A204.1 (cell line): ENCODE results near the gene ATP6V1D.
"Not testable (repeated sequence)": the region's sequence is repeated elsewhere in the genome, so short reads cannot be mapped to it uniquely, and the experiment has no call there.

Experiments
- FAIRE-seq: peaks from 2 replicates; lab custom pipeline; 2012; peaks lifted over from hg19 to GRCh38; lab: Jason Lieb, UNC

ATP6V1D gene

DNA sequence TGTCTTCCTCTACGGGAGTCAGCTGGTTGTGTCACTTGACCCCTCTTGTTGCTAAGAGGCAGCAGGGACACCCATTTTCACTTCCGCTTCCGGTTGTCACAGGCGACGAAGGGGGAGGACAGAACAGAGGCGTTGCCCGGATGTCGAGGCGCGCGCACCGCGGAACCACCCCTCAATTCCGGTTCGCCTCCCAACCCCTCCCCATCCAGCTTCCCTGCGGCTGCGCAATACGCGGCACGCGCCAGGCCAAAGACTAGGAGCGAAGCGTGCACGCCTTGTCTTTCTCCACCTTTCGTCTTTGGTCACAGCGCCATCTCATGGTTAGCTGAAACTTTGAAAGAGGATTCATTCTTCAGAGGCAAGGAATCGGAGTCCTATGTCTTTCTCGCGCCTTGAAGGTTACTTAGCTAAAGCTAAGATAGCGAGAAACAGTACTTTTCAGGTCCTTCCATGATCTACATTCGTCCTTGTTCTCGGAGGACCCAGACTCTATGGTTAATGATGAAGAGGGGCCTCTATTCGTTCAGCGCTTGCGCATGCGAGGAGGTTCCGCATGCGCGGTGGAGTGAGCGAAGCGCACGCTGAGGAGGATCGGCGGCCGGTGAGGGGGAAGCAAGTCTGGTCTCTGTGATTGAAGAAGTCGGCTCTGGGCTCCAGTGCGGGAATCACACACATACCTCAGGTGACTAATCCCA, at the start of gene ATP6V1D, which contains the start of gene EIF2S1:
ATP6V1D (minus strand) TSS at position 30 of the 695 bp plus-strand sequence. CDS start 106 bp downstream, outside the sequence.
EIF2S1 (plus strand) TSS at position 554 of the 695 bp plus-strand sequence. CDS start 4,440 bp downstream, outside the sequence.
- peak; percentile 98 for FAIRE-seq

DNA sequence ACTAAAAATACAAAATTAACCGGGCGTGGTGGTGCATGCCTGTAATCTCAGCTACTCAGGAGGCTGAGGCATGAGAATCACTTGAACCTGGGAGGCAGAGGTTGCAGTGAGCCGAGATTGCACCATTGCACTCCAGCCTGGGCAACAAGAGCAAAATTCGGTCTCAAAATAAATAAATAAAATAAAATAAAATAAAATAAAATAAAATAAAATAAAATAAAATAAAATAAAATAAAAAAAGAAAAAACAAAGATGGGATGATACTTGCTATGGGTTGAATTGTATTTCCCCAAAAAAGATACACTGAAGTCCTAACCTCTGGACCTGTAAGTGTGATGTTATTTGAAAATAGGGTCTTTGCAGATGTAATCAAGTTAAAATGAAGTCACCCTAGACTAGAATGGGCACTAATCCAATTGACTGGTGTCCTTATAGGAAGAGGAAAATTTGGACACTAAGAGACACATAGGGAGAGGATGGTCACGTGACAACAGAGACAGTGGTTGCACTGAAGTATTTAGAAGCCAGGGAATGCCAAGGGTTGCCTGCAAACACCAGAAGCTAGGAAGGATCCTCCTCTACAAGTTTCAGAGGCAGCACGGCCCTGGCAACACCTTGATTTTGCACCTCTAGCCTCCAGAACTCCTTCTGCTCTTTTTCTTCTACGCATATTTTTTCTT, 48.7 kb upstream of the ATP6V1D start:
- FAIRE-seq: not testable (repeated sequence)

DNA sequence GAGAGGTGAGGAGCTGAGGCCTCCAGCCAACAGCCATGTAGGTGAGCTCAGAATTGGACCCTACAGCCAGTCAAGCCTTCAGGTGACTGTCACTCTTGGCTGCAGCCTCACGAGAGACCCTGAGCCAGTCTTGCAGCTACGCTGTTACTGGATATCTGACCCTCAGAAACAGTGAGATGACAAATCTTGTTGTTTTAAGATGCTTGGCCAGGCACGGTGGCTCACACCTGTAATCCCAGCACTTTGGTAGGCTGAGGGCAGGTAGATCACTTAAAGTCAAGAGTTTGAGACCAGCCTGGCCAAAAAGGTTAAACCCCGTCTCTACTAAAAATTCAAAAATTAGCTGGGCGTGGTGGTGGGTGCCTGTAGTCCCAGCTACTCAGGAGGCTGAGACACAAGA, 46.2 kb upstream of the ATP6V1D start:
- no peak for FAIRE-seq

DNA sequence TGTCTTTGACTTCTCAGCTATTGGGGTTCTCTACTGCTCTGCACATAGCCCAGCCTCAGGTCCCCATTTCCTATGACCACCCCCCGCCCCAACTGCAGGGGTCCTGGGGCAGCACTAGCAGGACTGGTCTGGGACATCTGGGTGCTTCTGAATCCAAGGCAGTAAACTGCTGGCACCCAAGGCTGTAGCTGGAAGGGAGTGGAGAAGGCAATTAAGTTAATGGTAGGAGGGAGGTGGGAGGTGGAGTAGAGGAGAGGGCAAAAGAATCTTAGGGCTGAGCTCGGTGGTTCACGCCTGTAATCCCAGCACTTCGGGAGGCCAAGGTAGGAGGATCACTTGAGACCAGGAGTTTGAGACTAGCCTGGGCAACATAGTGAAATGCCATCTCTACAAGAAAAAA, 40.8 kb upstream of the ATP6V1D start:
- no peak for FAIRE-seq

DNA sequence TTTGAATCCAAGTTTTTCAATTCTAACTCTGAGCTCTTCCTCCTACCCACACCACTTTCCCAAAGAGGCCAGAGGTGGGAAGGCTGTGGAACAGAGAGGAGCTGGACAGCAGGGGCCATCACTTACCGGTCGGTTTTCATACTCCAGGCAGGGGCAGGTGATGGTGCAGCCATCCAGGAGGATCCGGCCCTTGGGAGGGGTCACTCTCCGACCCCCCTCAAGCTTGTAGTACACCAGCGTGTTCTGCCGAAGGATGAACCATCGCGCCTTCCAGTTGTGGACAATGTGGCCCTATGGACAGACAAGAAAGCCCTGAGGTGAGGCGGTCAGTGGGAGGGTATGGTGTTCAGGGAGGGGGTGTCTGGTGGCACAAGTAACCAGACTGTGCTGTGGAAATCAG, 37.9 kb upstream of the ATP6V1D start:
- FAIRE-seq: no peak

DNA sequence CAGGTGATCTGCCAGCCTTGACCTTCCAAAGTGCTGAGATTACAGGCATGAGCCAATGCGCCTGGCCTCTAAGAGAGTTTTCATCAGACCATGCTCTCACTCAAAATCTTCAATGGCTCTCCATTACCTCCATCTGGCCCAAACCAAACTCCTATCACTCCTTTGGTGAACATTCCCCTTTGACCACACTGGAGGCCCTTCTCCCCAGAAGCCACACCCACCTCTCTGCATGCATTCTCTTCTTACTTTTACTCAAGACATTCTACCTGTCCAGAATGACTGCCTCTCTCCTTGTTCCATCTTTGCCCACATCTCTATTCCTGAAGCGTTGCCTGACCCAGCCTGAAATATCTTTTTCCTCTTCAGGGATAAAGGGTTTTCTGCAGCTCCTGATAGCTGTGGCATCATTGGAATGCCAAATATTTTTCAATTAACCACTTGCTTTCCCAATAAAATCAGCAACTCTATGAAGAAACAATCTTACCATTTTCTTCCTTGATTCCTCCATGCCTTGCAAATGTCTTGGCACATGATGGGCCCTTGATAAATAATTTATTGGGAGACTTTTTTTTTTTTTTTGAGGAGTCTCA, 36.9 kb upstream of the ATP6V1D start:
- no peak for FAIRE-seq

DNA sequence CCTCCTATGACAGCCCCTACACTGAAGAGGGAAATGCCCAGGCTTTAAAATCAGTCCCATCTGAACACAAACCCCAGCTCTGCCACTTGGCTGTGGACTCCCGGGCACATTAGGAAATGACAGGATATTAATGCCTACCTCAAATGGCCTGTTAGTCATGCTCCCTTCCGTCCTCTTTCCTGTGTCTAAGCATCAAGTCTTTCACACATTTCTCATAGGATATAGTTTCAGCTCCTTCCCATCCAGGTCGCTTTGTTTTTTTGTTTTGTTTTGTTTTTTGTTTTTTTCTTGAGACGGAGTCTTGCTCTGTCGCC, 36.2 kb upstream of the ATP6V1D start:
- no peak for FAIRE-seq

DNA sequence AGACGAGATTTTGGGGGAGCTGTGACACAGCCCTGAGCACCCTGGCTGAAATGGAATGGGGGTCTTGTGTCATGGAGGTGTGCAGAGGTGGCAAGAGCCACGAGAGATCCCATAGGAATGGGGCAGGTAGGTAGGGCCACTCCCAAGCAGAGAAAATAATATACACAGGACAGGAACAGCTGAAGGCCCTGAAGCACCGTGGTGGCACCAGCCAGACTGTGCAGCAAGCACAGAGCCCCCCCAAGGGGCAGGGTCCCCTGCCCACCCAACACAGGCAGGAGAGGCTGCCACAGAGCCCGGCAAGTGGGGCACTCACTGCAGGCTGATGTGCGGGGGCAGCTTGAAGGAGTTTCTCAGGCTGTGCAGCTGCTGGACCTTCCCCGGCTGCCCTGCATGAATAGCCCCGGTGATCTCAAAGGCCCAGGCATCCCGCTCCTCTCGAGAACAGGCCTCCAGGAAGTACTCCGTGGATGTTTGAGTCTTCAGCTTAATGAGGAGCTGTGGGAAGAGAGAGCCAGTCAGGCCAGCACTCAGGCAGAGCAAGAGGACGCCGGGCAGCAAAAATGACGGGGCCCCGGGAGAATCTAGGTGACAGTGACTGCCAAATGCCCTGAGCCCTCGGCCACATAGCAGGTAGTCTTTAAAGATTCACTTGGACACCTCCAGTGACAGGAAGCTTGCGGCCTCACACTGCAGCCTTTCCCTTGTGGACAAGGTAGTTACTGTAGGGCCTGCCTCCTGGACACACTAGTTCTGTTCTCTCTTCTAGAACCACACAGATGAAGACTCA, 35.7 kb upstream of the ATP6V1D start:
- FAIRE-seq: no peak

DNA sequence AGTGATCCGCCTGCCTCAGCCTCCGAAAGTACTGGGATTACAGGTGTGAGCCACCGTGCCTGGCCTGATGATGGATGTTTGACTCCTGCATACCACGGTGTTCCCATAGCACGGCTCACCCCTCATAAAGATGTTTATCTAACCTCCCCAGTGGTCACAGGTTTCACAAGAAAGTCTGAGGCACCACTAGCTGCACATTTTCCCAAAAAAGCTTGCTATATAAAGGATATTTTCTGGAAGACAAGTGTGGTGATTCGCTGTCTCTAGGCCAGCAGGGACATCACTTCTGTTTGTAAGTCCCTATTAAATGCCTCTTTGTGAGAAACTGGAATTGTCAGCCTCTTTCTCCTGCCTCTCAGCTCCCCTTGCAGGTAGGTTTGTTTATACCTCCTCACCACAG, 34.1 kb upstream of the ATP6V1D start:
- no peak for FAIRE-seq

DNA sequence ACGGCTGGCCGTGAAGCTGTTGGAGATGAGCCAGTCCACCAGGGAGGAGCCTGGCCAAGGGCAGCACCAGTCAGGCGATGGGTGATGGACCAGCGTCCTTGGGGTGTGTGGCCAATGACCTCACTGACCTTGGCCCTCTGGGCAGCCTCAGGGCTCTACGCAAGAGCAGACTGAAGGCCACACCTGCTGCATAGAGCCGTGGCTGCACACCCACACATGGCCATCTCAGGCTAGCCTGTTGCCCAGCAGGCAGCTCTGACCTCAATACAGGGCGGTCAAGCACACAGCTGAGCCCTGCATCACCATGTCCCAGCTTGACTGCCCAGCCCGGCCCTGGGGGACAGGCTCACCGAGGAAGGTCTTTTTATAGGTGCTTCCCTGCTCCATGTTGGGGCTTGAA, 33.2 kb upstream of the ATP6V1D start:
- FAIRE-seq: no peak

DNA sequence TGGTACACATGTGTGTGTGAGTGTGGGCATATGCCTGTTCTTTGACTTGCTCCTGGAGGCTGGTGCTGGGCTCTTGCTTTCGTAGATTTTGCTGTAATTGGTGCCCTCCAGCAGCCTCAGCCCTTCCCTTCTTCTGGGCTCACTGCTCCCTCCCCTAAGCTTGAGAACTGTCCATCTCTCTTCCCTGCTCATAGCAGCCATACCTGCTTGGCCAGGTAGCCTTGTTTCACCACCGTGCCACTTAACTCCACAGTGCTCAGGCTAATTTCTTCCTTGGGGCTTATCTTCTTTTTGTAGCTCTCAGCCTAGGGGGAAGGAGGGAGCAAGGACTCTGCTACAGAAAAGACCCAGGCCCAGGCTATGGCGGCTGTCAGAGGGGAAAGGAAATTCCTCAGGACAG, 32.5 kb upstream of the ATP6V1D start:
- no peak for FAIRE-seq

DNA sequence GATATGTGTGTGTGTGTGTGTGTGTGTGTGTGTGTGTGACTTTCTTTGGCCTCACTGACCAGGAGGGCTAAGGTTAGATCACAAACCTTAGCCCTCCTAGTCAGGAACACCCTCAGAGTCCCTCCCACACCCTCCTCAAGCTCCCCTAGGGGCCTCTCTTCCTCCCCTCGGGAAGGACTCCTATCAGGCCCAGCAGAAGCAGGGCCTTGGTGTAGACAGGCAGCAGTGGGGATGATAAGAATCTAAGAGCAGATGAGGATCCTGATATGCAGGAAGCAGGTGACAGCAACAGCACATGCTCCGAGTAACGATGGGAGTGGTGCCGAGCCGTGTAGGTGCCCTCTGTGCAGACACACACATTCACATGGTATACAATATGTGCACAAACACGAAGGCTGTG, 31.7 kb upstream of the ATP6V1D start:
- no peak for FAIRE-seq

DNA sequence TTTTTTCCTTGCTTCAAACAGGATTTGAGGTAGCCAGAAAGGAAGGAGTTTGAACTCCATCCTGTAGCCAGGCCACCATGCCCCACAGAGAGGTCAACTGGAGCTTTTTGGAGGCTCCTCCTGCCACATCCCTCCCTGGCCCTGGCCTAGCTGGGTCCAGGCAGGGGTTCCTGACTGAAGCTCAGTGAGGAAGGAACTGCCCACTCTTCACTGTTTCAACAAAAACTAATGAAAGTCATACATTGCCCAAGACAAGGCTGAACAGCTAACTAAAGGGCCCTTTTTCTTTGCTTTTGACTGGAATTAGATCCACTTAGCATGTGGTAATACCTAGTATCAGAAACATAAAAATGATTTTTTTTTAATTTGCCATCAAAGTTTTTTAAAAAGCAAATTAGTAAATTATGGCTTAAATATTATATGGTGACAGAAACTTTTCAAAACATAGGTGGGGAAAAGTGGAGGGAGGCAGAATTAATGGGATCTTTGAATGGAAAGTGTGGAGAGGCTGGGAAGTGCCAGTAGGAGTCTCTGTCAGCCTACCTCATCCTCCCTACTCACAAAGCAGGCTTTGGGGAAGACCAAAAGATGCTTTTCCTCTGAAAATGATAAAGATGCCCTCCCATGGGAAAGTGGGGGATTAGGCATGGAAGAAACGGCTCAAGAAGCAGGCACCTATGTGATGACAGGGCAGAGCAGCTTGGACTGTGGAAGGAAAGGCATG, 30.4 kb upstream of the ATP6V1D start:
- no peak for FAIRE-seq

DNA sequence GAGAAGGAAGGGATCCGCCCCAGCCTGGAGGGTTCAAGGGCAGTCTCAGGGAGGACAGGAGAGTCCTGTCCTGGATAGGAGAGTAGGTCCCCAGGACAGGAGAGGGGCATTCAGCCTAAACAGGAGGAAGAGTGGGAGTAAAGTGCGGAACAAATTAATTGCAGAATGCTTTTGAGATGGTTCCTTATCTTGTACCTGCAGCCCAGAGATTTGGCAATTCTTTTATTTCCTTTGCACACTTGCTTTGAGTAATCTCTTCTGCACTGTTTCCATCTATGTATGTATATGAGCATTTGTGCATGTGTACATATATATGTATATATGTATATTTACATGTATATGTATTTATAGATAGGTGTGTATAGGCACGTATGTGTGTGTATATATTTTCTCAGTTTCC, 29.7 kb upstream of the ATP6V1D start:
- no peak for FAIRE-seq

DNA sequence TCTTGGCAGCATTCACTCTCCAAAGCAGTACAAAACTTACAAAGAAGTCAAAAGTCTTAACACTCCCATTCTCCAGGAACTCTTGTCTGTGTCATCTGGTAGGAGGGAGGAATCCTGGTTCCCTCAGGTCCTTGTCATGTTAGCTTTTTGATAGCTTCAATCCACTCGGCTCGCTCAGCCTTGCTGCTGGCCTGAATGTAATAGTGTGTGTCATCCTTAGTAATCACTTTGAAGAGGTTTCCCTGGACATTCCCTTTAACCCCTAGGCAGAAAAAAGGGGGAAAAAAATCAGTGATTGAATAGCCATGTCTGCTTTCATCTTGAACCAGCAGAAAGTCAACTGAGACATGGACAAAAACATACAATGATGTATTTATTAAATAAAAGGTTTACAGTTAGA, 27.6 kb upstream of the ATP6V1D start:
- FAIRE-seq: no peak

DNA sequence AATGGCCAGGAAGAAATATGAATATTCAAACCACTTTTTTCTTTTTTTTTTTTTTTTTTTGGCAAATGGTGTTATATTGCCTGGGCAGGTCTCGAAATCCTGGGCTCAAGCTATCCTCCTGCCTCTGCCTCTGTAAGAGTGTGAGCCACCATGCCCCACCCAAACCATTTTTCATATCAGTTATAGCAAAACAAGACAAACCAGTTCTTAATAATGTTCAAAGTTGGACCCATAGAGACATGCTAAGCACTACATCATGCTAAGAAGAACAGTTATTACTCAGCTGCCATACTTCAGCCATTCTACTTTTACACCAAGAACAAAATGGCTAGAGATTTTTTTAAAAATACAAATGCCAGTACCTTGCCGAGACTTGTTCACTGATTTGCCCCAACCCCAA, 26.0 kb upstream of the ATP6V1D start:
- no peak for FAIRE-seq

DNA sequence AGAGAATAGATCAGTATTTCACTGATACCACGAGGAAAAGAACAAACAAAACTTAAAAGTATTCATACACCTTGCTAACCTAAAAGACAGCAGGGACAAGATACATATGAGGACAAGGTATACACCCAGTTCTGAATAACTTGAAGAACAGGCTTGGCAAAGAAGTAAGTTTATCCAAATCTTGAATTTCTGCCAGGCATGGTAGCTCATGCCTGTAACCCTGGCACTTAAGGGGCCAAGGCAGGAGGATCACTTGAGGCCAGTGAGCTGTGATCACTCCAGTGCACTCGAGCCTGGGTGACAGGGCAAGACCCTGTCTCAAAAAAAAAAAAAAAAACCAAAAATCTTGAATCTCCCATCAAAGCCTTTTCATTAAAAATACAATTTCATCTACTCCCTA, 25.5 kb upstream of the ATP6V1D start:
- FAIRE-seq: no peak

DNA sequence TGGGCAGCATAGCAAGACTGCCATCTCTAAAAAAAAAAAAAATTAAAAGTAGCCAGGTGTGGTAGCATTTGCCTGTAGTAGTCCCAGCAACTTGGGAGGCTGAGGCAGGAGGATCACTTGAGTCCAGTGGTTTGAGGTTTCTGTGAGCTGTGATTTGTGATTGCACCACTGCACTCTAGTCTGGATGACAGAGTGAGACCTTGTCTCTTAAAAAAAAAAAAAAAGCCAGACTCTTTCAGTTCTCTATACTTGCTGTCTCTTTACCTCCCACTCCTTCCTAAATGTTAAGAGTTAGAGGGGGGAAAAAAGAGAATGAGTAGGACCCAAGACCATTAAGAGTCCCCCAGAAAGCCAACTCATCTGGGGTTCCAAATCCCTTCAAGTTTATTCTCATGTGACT, 18.3 kb upstream of the ATP6V1D start:
- no peak for FAIRE-seq

DNA sequence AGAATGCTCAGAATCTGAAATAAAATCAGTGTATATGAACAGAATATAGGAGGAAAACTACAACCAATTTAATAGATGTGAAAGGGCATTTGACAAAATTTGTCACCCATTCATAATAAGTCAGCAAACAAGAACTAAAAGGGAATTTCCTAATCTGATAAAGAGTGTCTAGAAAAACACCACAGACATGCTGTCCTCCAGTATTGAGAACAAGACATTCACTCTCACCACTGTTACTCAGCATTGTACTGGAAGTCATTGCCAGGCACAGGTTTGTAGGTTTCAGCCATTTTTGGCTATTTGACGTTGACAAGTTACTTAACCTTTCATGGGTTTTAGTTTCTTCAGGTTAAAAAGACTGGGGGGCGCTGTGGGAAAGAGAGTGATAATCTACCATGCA, 13.7 kb upstream of the ATP6V1D start:
- FAIRE-seq: no peak

DNA sequence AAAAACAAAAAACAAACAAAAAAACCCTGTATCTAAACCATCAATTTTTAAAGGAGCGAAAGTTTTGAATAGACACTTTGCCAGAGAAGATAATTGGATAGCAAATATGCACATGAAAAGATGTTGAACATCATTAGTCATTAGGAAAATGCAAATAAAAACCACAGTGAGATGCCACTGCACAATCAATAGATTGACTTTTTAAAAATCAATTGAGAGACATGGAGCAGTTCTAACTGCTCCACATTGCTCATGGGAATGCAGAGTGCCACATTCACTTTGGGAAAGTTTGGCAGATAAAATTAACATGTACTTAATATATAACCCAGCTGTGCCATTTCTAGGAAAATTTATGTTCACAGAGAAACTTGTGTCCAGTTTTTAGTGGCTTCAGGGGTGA, 13.2 kb upstream of the ATP6V1D start:
- no peak for FAIRE-seq

DNA sequence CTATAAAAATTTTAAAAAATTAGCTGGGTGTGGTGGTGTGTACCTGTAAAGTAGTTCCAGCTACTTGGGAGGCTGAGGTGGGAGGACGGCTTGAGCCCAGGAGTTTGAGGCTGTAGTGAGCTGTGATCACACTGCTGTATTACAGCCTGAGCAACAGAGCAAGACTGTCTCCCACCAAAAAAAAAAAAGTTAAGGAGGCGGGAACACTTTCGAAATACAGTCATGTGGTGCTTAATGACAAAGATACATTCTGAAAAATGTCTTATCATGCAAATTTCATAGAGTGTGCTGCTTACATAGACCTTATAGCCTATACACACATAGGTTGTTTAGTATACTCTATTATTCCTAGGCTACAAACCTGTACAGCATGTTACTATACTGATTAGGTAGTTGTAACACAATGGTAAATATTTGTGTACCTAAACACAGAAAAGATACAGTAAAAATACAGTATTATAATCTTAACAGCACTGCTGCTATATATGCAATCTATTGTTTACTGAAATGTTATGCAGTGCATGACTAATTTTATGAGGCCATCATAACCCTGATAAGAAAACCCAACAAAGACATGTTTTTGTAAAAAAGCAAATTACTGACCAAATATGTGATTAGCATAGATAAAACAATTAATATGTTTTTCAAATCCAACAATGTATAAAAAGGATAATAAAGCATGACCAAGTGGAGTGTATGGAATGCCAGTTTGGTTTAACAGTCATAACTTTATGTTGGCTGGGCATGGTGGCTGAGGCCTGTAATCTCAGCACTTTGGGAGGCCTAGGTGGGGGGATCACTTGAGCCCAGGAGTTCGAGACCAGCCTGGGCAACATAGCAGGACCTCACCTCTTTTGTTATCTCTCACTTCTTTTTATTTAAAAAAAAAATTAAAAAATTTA, 11.9 kb upstream of the ATP6V1D start:
- no peak for FAIRE-seq
